Spinal cord (tissue), 10 donors: ENCODE data around the gene KRT85. TPM values are rescaled to one million over a fixed set of nuclear protein-coding genes. Genes with fewer than 3 reads are reported as not detected.

Experiments used
- DNase-seq, 6 donors: peaks; one replicate each; pipeline versions ENCODE4 v3.0.0 to v3.0.0-alpha.2; 2013 to 2015; ENCODE audit warnings: low spot score in 6 of 6, low read depth in 4 of 6
- H3K27ac ChIP-seq: one replicate; pipeline ENCODE4 v1.5.1; 2013; ENCODE audit warnings: low read depth, low read length, control low read depth
- H3K27me3 ChIP-seq: one replicate; pipeline ENCODE4 v1.6.1; 2013; ENCODE audit warnings: low read length; ENCODE audit not compliant: control insufficient read depth, insufficient read depth
- H3K36me3 ChIP-seq: one replicate; pipeline ENCODE4 v1.6.1; 2013; ENCODE audit warnings: low read length; ENCODE audit not compliant: control insufficient read depth, insufficient read depth
- H3K4me1 ChIP-seq: one replicate; pipeline ENCODE4 v1.6.1; 2013; ENCODE audit warnings: low read length; ENCODE audit not compliant: control insufficient read depth, insufficient read depth
- H3K4me3 ChIP-seq: one replicate; pipeline ENCODE4 v1.5.1; 2013; ENCODE audit warnings: low read depth, low read length, control low read depth
- H3K9me3 ChIP-seq: one replicate; pipeline ENCODE4 v1.6.1; 2013; ENCODE audit warnings: low read length; ENCODE audit not compliant: control insufficient read depth, insufficient read depth
- WGBS: methylation state at CpG from one replicate; pipeline ENCODE4 v1.1.5; 2013; ENCODE audit warnings: missing lambda C conversion rate; ENCODE audit not compliant: insufficient coverage; 5-methylcytosine and 5-hydroxymethylcytosine counted together
- polyA plus RNA-seq, 2 donors: library from polyadenylated mRNA; unstranded; fragments of 120-200 nt; gene quantifications; one replicate each; pipeline ENCODE4 v1.2.1, GENCODE V29; 2013; ENCODE audit not compliant: insufficient read length in 2 of 2
- total RNA-seq, 2 donors: library from RNA; depleted of rRNA in 1 of 2; stranded (reverse); fragments of 120-200 nt in 1 of 2; fragments of >200 nt in 1 of 2; gene quantifications; one replicate each; pipeline versions ENCODE4 v1.2.3 to v1.2.4, GENCODE V29; 2013 to 2014
- donor health status: healthy.

KRT85 gene
- total and polyA plus RNA-seq, 4 donors = not detected

- no peak for DNase-seq
- Histone ChIP-seq H3K9me3 (no peaks in the 10 kb centered on the region), H3K4me1 (peaks cover 3% of the 10 kb centered on the region), H3K4me3 (no peak within 1 kb of the TSS), H3K36me3 (no peaks in the 10 kb centered on the region), H3K27ac (no peak within 1 kb of the TSS), H3K27me3 (no peaks in the 10 kb centered on the region)
- WGBS = 93% methylated on average over 12 of the region's 14 CpGs
Observed at GRCh38 chr12:52405922-52406385, 38.7 kb upstream of the KRT85 start, which contains the start of gene KRT82. TSS of gene KRT82 (minus strand) at chr12:52406335. CDS start at chr12:52406277, 58 bp downstream.

- Histone ChIP-seq H3K36me3 (no peaks in the 10 kb centered on the region), H3K27ac (no peak overlapping the region)
- 88% methylated on average over 2 of the region's 3 CpGs for WGBS
Observed at GRCh38 chr12:52404951-52405350, 37.7 kb upstream of the KRT85 start.

GRCh38 chr12:52403561-52403960 lies 36.3 kb upstream of the KRT85 start:
- no peak overlapping the region for H3K27ac ChIP-seq
- no peaks in the 10 kb centered on the region for H3K36me3 ChIP-seq
- 89% methylated on average over 9 of the region's 9 CpGs for WGBS
- H3K4me1 ChIP-seq = peaks cover 6% of the 10 kb centered on the region
- DNase-seq = no peak
- H3K27me3 ChIP-seq = no peaks in the 10 kb centered on the region
- no peak overlapping the region for H3K4me3 ChIP-seq
- no peaks in the 10 kb centered on the region for H3K9me3 ChIP-seq

More at GRCh38 chr12:52404951-52405350, 37.7 kb upstream of the KRT85 start:
- H3K4me3 ChIP-seq = no peak overlapping the region
- peaks cover 3% of the 10 kb centered on the region for H3K4me1 ChIP-seq
- no peaks in the 10 kb centered on the region for H3K9me3 ChIP-seq
- no peak for DNase-seq
- no peaks in the 10 kb centered on the region for H3K27me3 ChIP-seq

GRCh38 chr12:52402873-52403540 lies 35.7 kb upstream of the KRT85 start:
- Histone ChIP-seq H3K9me3 (no peaks in the 10 kb centered on the region), H3K36me3 (no peaks in the 10 kb centered on the region), H3K27me3 (no peaks in the 10 kb centered on the region), H3K4me1 (peaks cover 6% of the 10 kb centered on the region), H3K4me3 (no peak overlapping the region), H3K27ac (no peak overlapping the region)
- WGBS = 65% methylated on average over 3 of the region's 3 CpGs
- no peak for DNase-seq

- Histone ChIP-seq H3K36me3 (no peaks in the 10 kb centered on the region), H3K27me3 (no peaks in the 10 kb centered on the region), H3K27ac (no peak overlapping the region), H3K4me1 (peaks cover 6% of the 10 kb centered on the region), H3K4me3 (no peak overlapping the region), H3K9me3 (no peaks in the 10 kb centered on the region)
- WGBS = no CpG with 5 or more reads among the region's 2 CpGs
- DNase-seq = no peak
Observed at GRCh38 chr12:52402377-52402776, 35.1 kb upstream of the KRT85 start.

- Histone ChIP-seq H3K9me3 (no peaks in the 10 kb centered on the region), H3K4me1 (peaks cover 6% of the 10 kb centered on the region), H3K4me3 (no peak overlapping the region), H3K27me3 (no peaks in the 10 kb centered on the region), H3K36me3 (no peaks in the 10 kb centered on the region), H3K27ac (no peak overlapping the region)
- WGBS = 100% methylated on average over 4 of the region's 4 CpGs
- DNase-seq = no peak
Observed at GRCh38 chr12:52401926-52402325, 34.6 kb upstream of the KRT85 start.

- no peak overlapping the region for H3K4me3 ChIP-seq
- no peak for DNase-seq
- WGBS = 89% methylated on average over 5 of the region's 5 CpGs
- H3K36me3 ChIP-seq = no peaks in the 10 kb centered on the region
- H3K9me3 ChIP-seq = no peaks in the 10 kb centered on the region
- H3K27ac ChIP-seq = no peak overlapping the region
- no peaks in the 10 kb centered on the region for H3K27me3 ChIP-seq
- peaks cover 6% of the 10 kb centered on the region for H3K4me1 ChIP-seq
Observed at GRCh38 chr12:52401526-52401925, 34.2 kb upstream of the KRT85 start.

- DNase-seq = no peak
- peaks cover 6% of the 10 kb centered on the region for H3K4me1 ChIP-seq
- no peaks in the 10 kb centered on the region for H3K9me3 ChIP-seq
- H3K27ac ChIP-seq = no peak overlapping the region
- no peaks in the 10 kb centered on the region for H3K36me3 ChIP-seq
- 89% methylated on average over 9 of the region's 9 CpGs for WGBS
- no peaks in the 10 kb centered on the region for H3K27me3 ChIP-seq
- no peak overlapping the region for H3K4me3 ChIP-seq
Observed at GRCh38 chr12:52400906-52401305, 33.6 kb upstream of the KRT85 start.

GRCh38 chr12:52399756-52400155 lies 32.5 kb upstream of the KRT85 start:
- H3K9me3 ChIP-seq = no peaks in the 10 kb centered on the region
- no peak for DNase-seq
- no peak overlapping the region for H3K27ac ChIP-seq
- peaks cover 6% of the 10 kb centered on the region for H3K4me1 ChIP-seq
- WGBS = 92% methylated on average over 14 of the region's 16 CpGs
- no peaks in the 10 kb centered on the region for H3K27me3 ChIP-seq
- no peaks in the 10 kb centered on the region for H3K36me3 ChIP-seq
- H3K4me3 ChIP-seq = no peak overlapping the region

- no peaks in the 10 kb centered on the region for H3K9me3 ChIP-seq
- no peak overlapping the region for H3K4me3 ChIP-seq
- WGBS = 82% methylated on average over 1 of the region's 1 CpG
Observed at GRCh38 chr12:52398176-52398575, 30.9 kb upstream of the KRT85 start.

More at GRCh38 chr12:52398176-52398575, 30.9 kb upstream of the KRT85 start:
- no peaks in the 10 kb centered on the region for H3K36me3 ChIP-seq
- no peak overlapping the region for H3K27ac ChIP-seq
- peaks cover 3% of the 10 kb centered on the region for H3K4me1 ChIP-seq
- no peak for DNase-seq
- no peaks in the 10 kb centered on the region for H3K27me3 ChIP-seq
